Lower lobe of right lung (tissue), 2 donors: ENCODE data around the gene PDS5B. TPM values are rescaled to one million over a fixed set of nuclear protein-coding genes. Genes with fewer than 3 reads are reported as not detected.

Source experiments
- ATAC-seq, 2 donors: fragments of 200-7000 bp; cut with Tn5 transposase; one replicate each; pipeline ENCODE4 v1.9.1; 2020 to 2022; ENCODE audit warnings: mild to moderate bottlenecking in 2 of 2, moderate library complexity in 2 of 2
- DNase-seq: peaks from one replicate; pipeline ENCODE4 v3.0.0-alpha.2; 2020
- H3K27ac ChIP-seq: fragments of 200-600 bp; one replicate; pipeline ENCODE4 v1.8.0; 2022
- H3K27me3 ChIP-seq: fragments of 200-600 bp; one replicate; pipeline ENCODE4 v1.8.0; 2022; ENCODE audit warnings: low read depth
- H3K36me3 ChIP-seq: fragments of 200-600 bp; one replicate; pipeline ENCODE4 v1.8.0; 2022; ENCODE audit warnings: mild to moderate bottlenecking
- H3K4me1 ChIP-seq: fragments of 200-600 bp; one replicate; pipeline ENCODE4 v1.8.0; 2022
- H3K4me3 ChIP-seq: fragments of 200-600 bp; one replicate; pipeline ENCODE4 v1.8.0; 2022; ENCODE audit warnings: mild to moderate bottlenecking
- H3K9me3 ChIP-seq: fragments of 200-600 bp; one replicate; pipeline ENCODE4 v1.8.0; 2022
- intact Hi-C: fragments of 100-400 bp; cut with DNase I; formaldehyde crosslinking; loops from one replicate; pipeline ENCODE4 v1.11.0; 2022
- total RNA-seq: library from RNA; stranded (reverse); fragmentation: NEBNext Ultra II Directional; extraction: Animal tissue kit (Norgen Biotek cat#: 25700); gene quantifications from one replicate; pipeline ENCODE4 v1.2.1, GENCODE V29; 2021
- TF ChIP-seq, protein P1 (sequence below): fragments of 200-600 bp; IDR thresholded peaks from one replicate; pipeline ENCODE4 v1.8.0; 2022; ENCODE audit warnings: antibody characterized with exemption, mild to moderate bottlenecking
- donor health status: DM: no; HTN: yes; CAD: no; lungs with severe emphysema.

The PDS5B gene
- total RNA-seq, 1 donor from 2014 or later = 46.3 TPM

DNA sequence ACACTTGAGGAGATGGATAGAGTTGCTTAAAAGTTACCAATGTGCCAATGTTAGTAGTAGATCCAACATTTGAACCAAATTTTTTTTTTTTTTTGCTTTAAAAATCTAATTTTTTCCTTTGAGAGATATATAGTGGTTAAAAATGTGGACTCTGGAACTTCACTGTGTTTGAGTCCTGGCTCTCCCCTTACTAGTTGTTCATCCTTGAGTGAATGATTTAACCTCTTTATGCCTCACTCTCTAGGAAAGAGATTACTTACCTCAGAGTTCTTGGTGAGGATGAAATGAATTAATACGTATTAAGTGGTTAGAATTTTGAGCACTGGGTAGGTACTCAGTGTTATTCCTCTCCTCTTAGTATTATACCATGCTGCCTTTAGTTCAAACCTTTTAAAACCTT lies 24.3 kb downstream of the PDS5B start:
- Histone ChIP-seq H3K27ac (no peak overlapping the region), H3K27me3 (no peaks in the 10 kb centered on the region), H3K4me3 (no peak overlapping the region), H3K4me1 (no peaks in the 10 kb centered on the region), H3K36me3 (no peaks in the 10 kb centered on the region), H3K9me3 (no peaks in the 10 kb centered on the region)
- TF ChIP-seq, protein P1, sequence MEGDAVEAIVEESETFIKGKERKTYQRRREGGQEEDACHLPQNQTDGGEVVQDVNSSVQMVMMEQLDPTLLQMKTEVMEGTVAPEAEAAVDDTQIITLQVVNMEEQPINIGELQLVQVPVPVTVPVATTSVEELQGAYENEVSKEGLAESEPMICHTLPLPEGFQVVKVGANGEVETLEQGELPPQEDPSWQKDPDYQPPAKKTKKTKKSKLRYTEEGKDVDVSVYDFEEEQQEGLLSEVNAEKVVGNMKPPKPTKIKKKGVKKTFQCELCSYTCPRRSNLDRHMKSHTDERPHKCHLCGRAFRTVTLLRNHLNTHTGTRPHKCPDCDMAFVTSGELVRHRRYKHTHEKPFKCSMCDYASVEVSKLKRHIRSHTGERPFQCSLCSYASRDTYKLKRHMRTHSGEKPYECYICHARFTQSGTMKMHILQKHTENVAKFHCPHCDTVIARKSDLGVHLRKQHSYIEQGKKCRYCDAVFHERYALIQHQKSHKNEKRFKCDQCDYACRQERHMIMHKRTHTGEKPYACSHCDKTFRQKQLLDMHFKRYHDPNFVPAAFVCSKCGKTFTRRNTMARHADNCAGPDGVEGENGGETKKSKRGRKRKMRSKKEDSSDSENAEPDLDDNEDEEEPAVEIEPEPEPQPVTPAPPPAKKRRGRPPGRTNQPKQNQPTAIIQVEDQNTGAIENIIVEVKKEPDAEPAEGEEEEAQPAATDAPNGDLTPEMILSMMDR = no peak
- ATAC-seq = no peak
- intact Hi-C loops = no loop called here
- DNase-seq = no peak

DNA sequence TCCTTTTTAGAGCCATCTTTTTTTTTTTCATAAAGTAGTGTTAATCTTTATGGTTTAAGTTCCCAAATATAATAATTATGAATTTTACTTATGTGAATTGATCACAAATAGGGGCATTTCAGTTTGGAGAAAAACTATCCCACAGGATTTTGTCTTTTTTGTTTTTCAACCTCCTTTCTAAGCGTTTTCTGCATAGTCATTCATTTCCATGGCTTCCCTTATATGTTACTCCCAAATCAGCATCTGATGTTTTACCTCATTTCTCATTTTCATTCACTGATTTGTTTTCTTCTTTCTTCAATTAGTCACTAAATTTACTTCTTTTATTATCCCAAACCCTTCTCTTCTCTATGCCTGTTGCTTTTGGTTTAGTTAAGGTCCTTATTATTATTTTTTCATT lies 24.7 kb downstream of the PDS5B start:
- ATAC-seq = no peak

DNA sequence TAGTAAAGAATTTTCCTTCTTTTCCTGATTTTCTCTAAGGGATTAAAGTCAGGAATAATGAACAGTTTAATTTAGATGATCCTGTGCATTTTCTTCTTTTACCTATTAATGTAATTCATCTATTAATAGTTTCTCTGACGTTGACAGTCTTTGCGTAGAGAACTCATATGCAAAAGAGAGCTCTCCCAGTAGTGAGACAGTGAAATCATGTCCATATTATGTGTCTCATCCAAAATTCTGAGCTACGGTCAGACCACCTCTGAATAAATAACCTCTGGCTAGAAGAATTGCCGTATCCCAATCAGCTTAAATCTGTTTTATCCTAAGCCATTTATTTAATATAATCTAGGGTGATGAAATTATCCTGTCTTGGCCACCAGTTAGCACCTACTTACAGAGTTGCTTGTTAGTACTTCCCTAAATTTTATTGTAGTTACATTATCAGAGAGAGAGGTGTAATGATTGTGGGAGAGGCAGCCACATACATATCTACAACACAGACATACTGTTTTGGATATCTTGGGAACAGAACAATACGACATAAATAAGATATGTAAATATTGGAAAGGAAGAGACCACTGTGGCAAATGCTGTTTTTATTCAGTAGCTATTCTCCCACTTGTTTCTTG lies 30.7 kb downstream of the PDS5B start:
- no peaks in the 10 kb centered on the region for H3K36me3 ChIP-seq
- intact Hi-C loops = no loop called here
- no peaks in the 10 kb centered on the region for H3K4me1 ChIP-seq
- no peak overlapping the region for H3K27ac ChIP-seq
- no peaks in the 10 kb centered on the region for H3K27me3 ChIP-seq
- ATAC-seq (no peak), DNase-seq (no peak)
- H3K9me3 ChIP-seq = no peaks in the 10 kb centered on the region
- TF ChIP-seq, protein P1 = no peak
- H3K4me3 ChIP-seq = no peak overlapping the region

More for the DNA sequence above, 24.7 kb downstream of the PDS5B start:
- Histone ChIP-seq H3K27ac (no peak overlapping the region), H3K9me3 (no peaks in the 10 kb centered on the region), H3K27me3 (no peaks in the 10 kb centered on the region), H3K4me1 (no peaks in the 10 kb centered on the region), H3K36me3 (no peaks in the 10 kb centered on the region), H3K4me3 (no peak overlapping the region)
- no peak for DNase-seq
- intact Hi-C loops = no loop called here
- TF ChIP-seq, protein P1 = no peak

DNA sequence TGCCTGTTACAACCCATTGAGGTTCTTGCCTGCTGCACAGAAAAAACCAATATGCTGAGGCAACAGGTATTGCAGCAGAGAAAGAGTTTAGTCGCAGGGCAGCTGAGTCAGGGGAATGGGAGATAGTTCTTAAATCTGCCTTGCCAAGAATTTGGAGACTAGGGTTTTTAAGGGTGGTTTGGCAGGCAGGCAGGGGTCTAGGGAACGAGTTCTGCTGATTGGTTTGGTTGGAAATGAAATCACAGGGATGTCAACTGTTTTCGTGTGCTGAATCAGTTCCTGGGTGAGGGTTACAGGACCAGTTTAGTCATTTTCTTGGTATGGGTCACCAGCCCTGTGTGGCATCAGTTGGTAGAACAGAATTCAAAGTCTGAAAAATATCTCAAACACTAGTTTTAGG lies 36.6 kb downstream of the PDS5B start:
- Histone ChIP-seq H3K9me3 (peaks cover 15% of the 10 kb centered on the region), H3K36me3 (no peaks in the 10 kb centered on the region), H3K27me3 (no peaks in the 10 kb centered on the region), H3K4me3 (no peak overlapping the region), H3K4me1 (peaks cover 3% of the 10 kb centered on the region), H3K27ac (no peak overlapping the region)
- ATAC-seq = no peak
- intact Hi-C loops = no loop called here
- TF ChIP-seq, protein P1 = no peak
- no peak for DNase-seq

DNA sequence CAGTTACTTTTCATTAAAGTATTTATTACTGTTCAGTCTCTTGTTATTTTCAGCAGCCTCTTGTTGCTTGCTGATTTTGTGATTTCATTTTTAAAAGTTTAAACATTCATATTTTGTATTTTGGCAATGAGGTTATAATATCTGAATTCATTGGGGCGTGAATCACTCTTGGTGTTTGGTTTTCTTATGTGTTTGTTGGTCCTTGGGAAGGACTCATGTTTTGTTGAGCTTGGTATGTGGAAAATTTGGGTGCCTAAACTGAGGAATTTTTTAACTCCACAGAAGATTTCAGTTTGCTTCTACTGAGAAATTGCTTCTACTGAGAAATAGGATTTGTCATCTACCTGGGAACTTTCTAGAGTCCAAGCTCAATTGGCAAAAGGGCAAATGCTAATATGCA lies 38.2 kb downstream of the PDS5B start:
- H3K36me3 ChIP-seq = no peaks in the 10 kb centered on the region
- peaks cover 7% of the 10 kb centered on the region for H3K4me1 ChIP-seq
- DNase-seq = no peak
- intact Hi-C loops = no loop called here
- H3K4me3 ChIP-seq = no peak overlapping the region
- TF ChIP-seq, protein P1 = no peak
- H3K9me3 ChIP-seq = peaks cover 15% of the 10 kb centered on the region
- ATAC-seq = no peak
- H3K27me3 ChIP-seq = no peaks in the 10 kb centered on the region
- no peak overlapping the region for H3K27ac ChIP-seq
